WTC11 (cell line): ENCODE data around the gene GDF3. TPM values are rescaled to one million over a fixed set of nuclear protein-coding genes. Genes with fewer than 3 reads are reported as not detected.
A peak's percentile ranks its signal among the peaks of the same experiment; 100 is the strongest.

Experiments
- ATAC-seq: fragments of 200-7000 bp; cut with Tn5 transposase; 2 replicates; pipeline ENCODE4 v1.10.0; 2021; ENCODE audit warnings: mild to moderate bottlenecking, moderate library complexity
- CTCF ChIA-PET: fragments of 300-600 bp; sonication (Branson Sonifier 250); formaldehyde crosslinking; loops from one replicate; lab custom pipeline; 2021; ENCODE audit warnings: antibody characterized with exemption; lab: Charles Lee
- POLR2A ChIA-PET: fragments of 350-600 bp; sonication (Branson Sonifier 250); formaldehyde crosslinking; loops from one replicate; lab custom pipeline; 2021; ENCODE audit warnings: antibody characterized with exemption; lab: Charles Lee
- DNase-seq: peaks from one replicate; pipeline ENCODE4 v3.0.0; 2021; ENCODE audit warnings: low spot score
- H3K27ac Mint-ChIP-seq: 2 replicates; pipeline ENCODE4 v1.8.0; 2021; ENCODE audit warnings: mixed read lengths
- H3K27me3 Mint-ChIP-seq: 2 replicates; pipeline ENCODE4 v1.8.0; 2021; ENCODE audit warnings: low read depth, mild to moderate bottlenecking, moderate library complexity, mixed read lengths
- H3K36me3 Mint-ChIP-seq: 2 replicates; pipeline ENCODE4 v1.8.0; 2021; ENCODE audit warnings: mixed read lengths
- H3K4me1 Mint-ChIP-seq: 2 replicates; pipeline ENCODE4 v1.8.0; 2022; ENCODE audit warnings: mixed read lengths
- H3K4me3 Mint-ChIP-seq: 2 replicates; pipeline ENCODE4 v1.8.0; 2021; ENCODE audit warnings: mild to moderate bottlenecking, moderate library complexity, mixed read lengths
- H3K9me3 Mint-ChIP-seq: 2 replicates; pipeline ENCODE4 v1.8.0; 2021; ENCODE audit warnings: mixed read lengths
- GABPB1 ChIP-seq: sonication (generic); formaldehyde crosslinking; IDR thresholded peaks from 2 replicates; pipeline ENCODE4 v1.8.1; 2023; ENCODE audit warnings: mild to moderate bottlenecking, missing genetic modification reagents
- KAT7 ChIP-seq: sonication (generic); formaldehyde crosslinking; IDR thresholded peaks from 2 replicates; pipeline ENCODE4 v1.8.1; 2023; ENCODE audit warnings: missing genetic modification reagents, mild to moderate bottlenecking, borderline replicate concordance
- SOX15 ChIP-seq: fragments of 250-450 bp; sonication (Bioruptor Pico); IDR thresholded peaks from 2 replicates; pipeline ENCODE4 v1.9.0; 2021; ENCODE audit warnings: mild to moderate bottlenecking
- TEAD4 ChIP-seq: sonication (generic); formaldehyde crosslinking; IDR thresholded peaks from 2 replicates; pipeline ENCODE4 v1.8.0; 2022; ENCODE audit warnings: mild to moderate bottlenecking, missing genetic modification reagents
- ZNF232 ChIP-seq: sonication (generic); formaldehyde crosslinking; IDR thresholded peaks from 2 replicates; pipeline ENCODE4 v1.8.0; 2022; ENCODE audit warnings: mild to moderate bottlenecking, missing genetic modification reagents
- total RNA-seq: library from RNA; stranded (reverse); gene quantifications from 3 replicates; pipeline ENCODE4 v1.2.3, GENCODE V29; 2021
- TF ChIP-seq, protein P1 (sequence below): fragments of 250-450 bp; sonication (Bioruptor Pico); IDR thresholded peaks from 2 replicates; pipeline ENCODE4 v1.9.0; 2021; ENCODE audit warnings: mild to moderate bottlenecking
- TF ChIP-seq, protein P2 (sequence below): fragments of 200-600 bp; IDR thresholded peaks from 2 replicates; pipeline ENCODE4 v1.8.0; 2022; ENCODE audit warnings: antibody characterized with exemption
- TF ChIP-seq, protein P3 (sequence below): sonication (generic); formaldehyde crosslinking; IDR thresholded peaks from 2 replicates; pipeline ENCODE4 v1.8.0; 2023; ENCODE audit warnings: missing genetic modification reagents, mild to moderate bottlenecking, borderline replicate concordance
- TF ChIP-seq, protein P4 (sequence below): sonication (generic); formaldehyde crosslinking; conservative IDR thresholded peaks from 2 replicates; pipeline ENCODE4 v1.8.1; 2023; ENCODE audit warnings: mild to moderate bottlenecking, low read depth, missing genetic modification reagents, moderate library complexity
- TF ChIP-seq, protein P5 (sequence below): sonication (generic); formaldehyde crosslinking; IDR thresholded peaks from 2 replicates; pipeline ENCODE4 v1.8.1; 2023; ENCODE audit warnings: mild to moderate bottlenecking, missing genetic modification reagents

GDF3 gene
- total RNA-seq, 1 experiment from 2014 or later: 42.0 TPM

DNA sequence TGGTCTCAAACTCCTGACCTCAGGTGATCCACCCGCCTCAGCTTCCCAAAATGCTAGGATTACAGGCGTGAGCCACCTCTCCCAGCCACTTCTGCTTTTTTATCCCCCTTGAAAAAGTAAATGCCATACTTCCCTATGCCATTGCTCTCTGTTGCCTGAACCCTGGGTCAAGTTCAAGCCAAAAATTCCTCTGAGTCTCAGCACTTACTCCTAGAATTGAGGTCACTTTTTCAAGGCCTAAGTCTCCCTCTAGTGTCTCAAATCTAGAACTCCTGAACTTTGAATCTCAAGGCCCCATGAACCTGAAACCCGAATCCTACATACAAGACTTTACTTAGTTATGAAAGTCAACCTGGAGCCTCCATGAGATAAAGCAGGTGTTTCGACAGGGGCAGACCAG lies 28.4 kb downstream of the GDF3 start:
- TF ChIP-seq, protein P1, sequence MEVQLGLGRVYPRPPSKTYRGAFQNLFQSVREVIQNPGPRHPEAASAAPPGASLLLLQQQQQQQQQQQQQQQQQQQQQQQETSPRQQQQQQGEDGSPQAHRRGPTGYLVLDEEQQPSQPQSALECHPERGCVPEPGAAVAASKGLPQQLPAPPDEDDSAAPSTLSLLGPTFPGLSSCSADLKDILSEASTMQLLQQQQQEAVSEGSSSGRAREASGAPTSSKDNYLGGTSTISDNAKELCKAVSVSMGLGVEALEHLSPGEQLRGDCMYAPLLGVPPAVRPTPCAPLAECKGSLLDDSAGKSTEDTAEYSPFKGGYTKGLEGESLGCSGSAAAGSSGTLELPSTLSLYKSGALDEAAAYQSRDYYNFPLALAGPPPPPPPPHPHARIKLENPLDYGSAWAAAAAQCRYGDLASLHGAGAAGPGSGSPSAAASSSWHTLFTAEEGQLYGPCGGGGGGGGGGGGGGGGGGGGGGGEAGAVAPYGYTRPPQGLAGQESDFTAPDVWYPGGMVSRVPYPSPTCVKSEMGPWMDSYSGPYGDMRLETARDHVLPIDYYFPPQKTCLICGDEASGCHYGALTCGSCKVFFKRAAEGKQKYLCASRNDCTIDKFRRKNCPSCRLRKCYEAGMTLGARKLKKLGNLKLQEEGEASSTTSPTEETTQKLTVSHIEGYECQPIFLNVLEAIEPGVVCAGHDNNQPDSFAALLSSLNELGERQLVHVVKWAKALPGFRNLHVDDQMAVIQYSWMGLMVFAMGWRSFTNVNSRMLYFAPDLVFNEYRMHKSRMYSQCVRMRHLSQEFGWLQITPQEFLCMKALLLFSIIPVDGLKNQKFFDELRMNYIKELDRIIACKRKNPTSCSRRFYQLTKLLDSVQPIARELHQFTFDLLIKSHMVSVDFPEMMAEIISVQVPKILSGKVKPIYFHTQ: no peak
- no peak for TF ChIP-seq GABPB1 (CRISPR knock-in tag)
- no peak for TF ChIP-seq KAT7
- TF ChIP-seq, protein P2, sequence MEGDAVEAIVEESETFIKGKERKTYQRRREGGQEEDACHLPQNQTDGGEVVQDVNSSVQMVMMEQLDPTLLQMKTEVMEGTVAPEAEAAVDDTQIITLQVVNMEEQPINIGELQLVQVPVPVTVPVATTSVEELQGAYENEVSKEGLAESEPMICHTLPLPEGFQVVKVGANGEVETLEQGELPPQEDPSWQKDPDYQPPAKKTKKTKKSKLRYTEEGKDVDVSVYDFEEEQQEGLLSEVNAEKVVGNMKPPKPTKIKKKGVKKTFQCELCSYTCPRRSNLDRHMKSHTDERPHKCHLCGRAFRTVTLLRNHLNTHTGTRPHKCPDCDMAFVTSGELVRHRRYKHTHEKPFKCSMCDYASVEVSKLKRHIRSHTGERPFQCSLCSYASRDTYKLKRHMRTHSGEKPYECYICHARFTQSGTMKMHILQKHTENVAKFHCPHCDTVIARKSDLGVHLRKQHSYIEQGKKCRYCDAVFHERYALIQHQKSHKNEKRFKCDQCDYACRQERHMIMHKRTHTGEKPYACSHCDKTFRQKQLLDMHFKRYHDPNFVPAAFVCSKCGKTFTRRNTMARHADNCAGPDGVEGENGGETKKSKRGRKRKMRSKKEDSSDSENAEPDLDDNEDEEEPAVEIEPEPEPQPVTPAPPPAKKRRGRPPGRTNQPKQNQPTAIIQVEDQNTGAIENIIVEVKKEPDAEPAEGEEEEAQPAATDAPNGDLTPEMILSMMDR: peak; percentile 21; the same call in 1 of the 2 replicates
- TF ChIP-seq, protein P3, sequence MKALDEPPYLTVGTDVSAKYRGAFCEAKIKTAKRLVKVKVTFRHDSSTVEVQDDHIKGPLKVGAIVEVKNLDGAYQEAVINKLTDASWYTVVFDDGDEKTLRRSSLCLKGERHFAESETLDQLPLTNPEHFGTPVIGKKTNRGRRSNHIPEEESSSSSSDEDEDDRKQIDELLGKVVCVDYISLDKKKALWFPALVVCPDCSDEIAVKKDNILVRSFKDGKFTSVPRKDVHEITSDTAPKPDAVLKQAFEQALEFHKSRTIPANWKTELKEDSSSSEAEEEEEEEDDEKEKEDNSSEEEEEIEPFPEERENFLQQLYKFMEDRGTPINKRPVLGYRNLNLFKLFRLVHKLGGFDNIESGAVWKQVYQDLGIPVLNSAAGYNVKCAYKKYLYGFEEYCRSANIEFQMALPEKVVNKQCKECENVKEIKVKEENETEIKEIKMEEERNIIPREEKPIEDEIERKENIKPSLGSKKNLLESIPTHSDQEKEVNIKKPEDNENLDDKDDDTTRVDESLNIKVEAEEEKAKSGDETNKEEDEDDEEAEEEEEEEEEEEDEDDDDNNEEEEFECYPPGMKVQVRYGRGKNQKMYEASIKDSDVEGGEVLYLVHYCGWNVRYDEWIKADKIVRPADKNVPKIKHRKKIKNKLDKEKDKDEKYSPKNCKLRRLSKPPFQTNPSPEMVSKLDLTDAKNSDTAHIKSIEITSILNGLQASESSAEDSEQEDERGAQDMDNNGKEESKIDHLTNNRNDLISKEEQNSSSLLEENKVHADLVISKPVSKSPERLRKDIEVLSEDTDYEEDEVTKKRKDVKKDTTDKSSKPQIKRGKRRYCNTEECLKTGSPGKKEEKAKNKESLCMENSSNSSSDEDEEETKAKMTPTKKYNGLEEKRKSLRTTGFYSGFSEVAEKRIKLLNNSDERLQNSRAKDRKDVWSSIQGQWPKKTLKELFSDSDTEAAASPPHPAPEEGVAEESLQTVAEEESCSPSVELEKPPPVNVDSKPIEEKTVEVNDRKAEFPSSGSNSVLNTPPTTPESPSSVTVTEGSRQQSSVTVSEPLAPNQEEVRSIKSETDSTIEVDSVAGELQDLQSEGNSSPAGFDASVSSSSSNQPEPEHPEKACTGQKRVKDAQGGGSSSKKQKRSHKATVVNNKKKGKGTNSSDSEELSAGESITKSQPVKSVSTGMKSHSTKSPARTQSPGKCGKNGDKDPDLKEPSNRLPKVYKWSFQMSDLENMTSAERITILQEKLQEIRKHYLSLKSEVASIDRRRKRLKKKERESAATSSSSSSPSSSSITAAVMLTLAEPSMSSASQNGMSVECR (CRISPR knock-in tag): no peak
- Mint-ChIP-seq H3K4me1 (peaks cover 5% of the 10 kb centered on the region), H3K9me3 (no peaks in the 10 kb centered on the region), H3K36me3 (no peaks in the 10 kb centered on the region), H3K27ac (no peak overlapping the region), H3K27me3 (no peaks in the 10 kb centered on the region), H3K4me3 (no peak overlapping the region)
- ChIA-PET CTCF (interaction anchor here (0.9 kb wide), 1 partner anchor 25 kb away, joined by 3 read pairs; no protein-coding TSS in a partner anchor), POLR2A (interaction anchor here (0.6 kb wide), 1 partner anchor 17 kb away, joined by 3 read pairs; no protein-coding TSS in a partner anchor)
- ATAC-seq: peak; percentile 85
- DNase-seq: no peak

DNA sequence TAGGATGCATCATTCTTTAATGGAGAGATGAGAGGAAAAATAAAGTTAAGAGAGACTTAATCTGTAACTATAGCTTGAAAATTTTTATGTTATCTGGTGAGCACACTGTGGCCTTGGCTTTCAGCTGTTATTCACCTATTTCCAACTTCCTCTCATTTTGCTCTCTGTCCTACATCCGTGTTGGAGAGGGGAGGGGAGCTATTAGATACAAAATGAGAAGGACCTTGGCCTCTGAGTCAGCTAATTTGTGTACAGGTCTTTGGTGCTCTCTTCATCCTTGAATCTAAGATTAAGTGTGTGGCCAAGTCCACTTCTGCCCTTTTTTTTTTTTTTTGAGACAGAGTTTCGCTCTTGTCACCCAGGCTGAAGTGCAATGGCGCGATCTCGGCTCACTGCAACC lies 29.0 kb downstream of the GDF3 start:
- Mint-ChIP-seq H3K27me3 (no peaks in the 10 kb centered on the region), H3K4me1 (peaks cover 6% of the 10 kb centered on the region), H3K4me3 (no peak overlapping the region), H3K9me3 (no peaks in the 10 kb centered on the region), H3K36me3 (no peaks in the 10 kb centered on the region), H3K27ac (no peak overlapping the region)
- TF ChIP-seq SOX15 (CRISPR knock-in tag) (no peak), TEAD4 (CRISPR knock-in tag) (no peak), ZNF232 (CRISPR knock-in tag) (no peak)
- TF ChIP-seq, protein P4, sequence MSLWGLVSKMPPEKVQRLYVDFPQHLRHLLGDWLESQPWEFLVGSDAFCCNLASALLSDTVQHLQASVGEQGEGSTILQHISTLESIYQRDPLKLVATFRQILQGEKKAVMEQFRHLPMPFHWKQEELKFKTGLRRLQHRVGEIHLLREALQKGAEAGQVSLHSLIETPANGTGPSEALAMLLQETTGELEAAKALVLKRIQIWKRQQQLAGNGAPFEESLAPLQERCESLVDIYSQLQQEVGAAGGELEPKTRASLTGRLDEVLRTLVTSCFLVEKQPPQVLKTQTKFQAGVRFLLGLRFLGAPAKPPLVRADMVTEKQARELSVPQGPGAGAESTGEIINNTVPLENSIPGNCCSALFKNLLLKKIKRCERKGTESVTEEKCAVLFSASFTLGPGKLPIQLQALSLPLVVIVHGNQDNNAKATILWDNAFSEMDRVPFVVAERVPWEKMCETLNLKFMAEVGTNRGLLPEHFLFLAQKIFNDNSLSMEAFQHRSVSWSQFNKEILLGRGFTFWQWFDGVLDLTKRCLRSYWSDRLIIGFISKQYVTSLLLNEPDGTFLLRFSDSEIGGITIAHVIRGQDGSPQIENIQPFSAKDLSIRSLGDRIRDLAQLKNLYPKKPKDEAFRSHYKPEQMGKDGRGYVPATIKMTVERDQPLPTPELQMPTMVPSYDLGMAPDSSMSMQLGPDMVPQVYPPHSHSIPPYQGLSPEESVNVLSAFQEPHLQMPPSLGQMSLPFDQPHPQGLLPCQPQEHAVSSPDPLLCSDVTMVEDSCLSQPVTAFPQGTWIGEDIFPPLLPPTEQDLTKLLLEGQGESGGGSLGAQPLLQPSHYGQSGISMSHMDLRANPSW (CRISPR knock-in tag): no peak
- TF ChIP-seq, protein P2: no peak
- TF ChIP-seq, protein P5, sequence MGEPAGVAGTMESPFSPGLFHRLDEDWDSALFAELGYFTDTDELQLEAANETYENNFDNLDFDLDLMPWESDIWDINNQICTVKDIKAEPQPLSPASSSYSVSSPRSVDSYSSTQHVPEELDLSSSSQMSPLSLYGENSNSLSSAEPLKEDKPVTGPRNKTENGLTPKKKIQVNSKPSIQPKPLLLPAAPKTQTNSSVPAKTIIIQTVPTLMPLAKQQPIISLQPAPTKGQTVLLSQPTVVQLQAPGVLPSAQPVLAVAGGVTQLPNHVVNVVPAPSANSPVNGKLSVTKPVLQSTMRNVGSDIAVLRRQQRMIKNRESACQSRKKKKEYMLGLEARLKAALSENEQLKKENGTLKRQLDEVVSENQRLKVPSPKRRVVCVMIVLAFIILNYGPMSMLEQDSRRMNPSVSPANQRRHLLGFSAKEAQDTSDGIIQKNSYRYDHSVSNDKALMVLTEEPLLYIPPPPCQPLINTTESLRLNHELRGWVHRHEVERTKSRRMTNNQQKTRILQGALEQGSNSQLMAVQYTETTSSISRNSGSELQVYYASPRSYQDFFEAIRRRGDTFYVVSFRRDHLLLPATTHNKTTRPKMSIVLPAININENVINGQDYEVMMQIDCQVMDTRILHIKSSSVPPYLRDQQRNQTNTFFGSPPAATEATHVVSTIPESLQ (CRISPR knock-in tag): no peak
- CTCF ChIA-PET: interaction anchor here (0.7 to 0.9 kb wide), 2 partner anchors 24 to 705 kb away, joined by 3 read pairs; no protein-coding TSS in a partner anchor
- DNase-seq: no peak
- ATAC-seq: no peak
- POLR2A ChIA-PET: no interaction called here
